ENCODE data around the gene RHOXF1. TPM values are rescaled to one million over a fixed set of nuclear protein-coding genes. Genes with fewer than 3 reads are reported as not detected.
"Not testable (repeated sequence)": the region's sequence is repeated elsewhere in the genome, so short reads cannot be mapped to it uniquely, and the experiment has no call there.

Gene RHOXF1
- total and polyA plus RNA-seq, 2 donors from 2014 or later = 0.79 to 0.97 TPM

DNA sequence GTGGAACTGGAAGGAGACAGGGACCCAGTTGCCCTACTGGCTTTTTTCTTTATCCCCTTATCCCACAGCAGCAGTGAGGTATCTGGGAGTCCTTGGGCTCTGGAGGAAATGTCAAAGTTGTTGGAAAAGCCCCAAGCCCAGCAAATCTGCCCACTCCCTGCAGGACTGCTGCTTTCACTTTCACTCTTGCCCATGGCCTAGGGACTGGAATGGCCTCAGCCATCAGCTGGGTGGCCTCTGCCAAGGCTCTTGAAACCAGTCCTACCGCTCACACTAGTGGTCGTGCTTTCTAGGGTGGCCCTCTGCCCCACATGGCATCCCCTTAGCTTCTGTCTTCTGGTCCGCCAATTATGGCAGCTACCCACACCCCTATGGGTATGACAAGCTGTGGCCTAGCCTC, 9.7 kb upstream of the RHOXF1 start:
- H3K4me1 ChIP-seq (ENCODE audit: control insufficient read depth in 2 of 3, insufficient read depth in 2 of 3, low read depth in 1 of 3, low read length in 3 of 3) = no peaks in the 10 kb centered on the region
- H3K36me3 ChIP-seq (ENCODE audit: control insufficient read depth in 2 of 3, insufficient read depth in 3 of 3, low read length in 3 of 3) = no peaks in the 10 kb centered on the region
- FAIRE-seq (no peak), DNase-seq (no peak)
- TF ChIP-seq CTCF (IDR thresholded peaks at IDR 0.05; ENCODE audit: borderline replicate concordance, extremely low read depth, insufficient read depth) = no peak
- no peaks in the 10 kb centered on the region for H3K9me3 ChIP-seq (ENCODE audit: control insufficient read depth in 2 of 3, insufficient read depth in 1 of 3, low read length in 3 of 3)
- H3K4me3 ChIP-seq (ENCODE audit: low read length in 3 of 3) = peak overlapping the region in 1 of 3 donors; percentile 28
- H3K27me3 ChIP-seq (ENCODE audit: control insufficient read depth, insufficient read depth, low read length) = no peaks in the 10 kb centered on the region
- intact Hi-C loops (cut with DNase I) = no loop called here
- H3K27ac ChIP-seq (ENCODE audit: low read depth in 2 of 2, low read length in 2 of 2) = no peak overlapping the region
- no peak overlapping the region for H3K9ac ChIP-seq (ENCODE audit: low read length in 3 of 3)

GRCh38 chrX:120120223-120120622, 4.5 kb upstream of the RHOXF1 start:
- Histone ChIP-seq H3K9me3 (ENCODE audit: control insufficient read depth in 2 of 3, insufficient read depth in 1 of 3, low read length in 3 of 3) (no peaks in the 10 kb centered on the region), H3K27ac (ENCODE audit: low read depth in 2 of 2, low read length in 2 of 2) (no peak overlapping the region), H3K36me3 (ENCODE audit: control insufficient read depth in 2 of 3, insufficient read depth in 3 of 3, low read length in 3 of 3) (no peaks in the 10 kb centered on the region), H3K27me3 (ENCODE audit: control insufficient read depth, insufficient read depth, low read length) (no peaks in the 10 kb centered on the region), H3K9ac (ENCODE audit: low read length in 3 of 3) (no peak overlapping the region), H3K4me3 (ENCODE audit: low read length in 3 of 3) (no peak overlapping the region), H3K4me1 (ENCODE audit: control insufficient read depth in 2 of 3, insufficient read depth in 2 of 3, low read depth in 1 of 3, low read length in 3 of 3) (no peaks in the 10 kb centered on the region)
- intact Hi-C loops (cut with DNase I) = no loop called here
- DNase-seq = no peak
- no peak for TF ChIP-seq CTCF (IDR thresholded peaks at IDR 0.05; ENCODE audit: borderline replicate concordance, extremely low read depth, insufficient read depth)
- FAIRE-seq = no peak

DNA sequence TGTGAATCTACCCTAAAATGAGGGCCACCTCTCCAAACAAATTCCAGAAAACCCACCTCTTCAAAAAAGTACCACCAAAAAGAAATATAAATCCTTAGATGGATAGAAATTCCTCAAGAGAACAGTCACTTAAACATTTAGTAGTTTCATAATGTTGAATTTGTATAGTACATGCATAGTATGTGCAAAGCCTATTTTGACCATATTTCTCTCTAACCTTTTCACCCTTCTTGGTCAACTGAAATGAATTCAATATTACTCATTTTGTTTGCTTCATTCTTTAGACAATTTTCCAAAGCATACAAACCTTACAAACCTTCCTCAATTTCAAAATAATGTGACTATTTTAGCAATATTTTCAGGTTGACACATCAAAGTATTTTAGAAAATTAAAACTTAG, 4.1 kb downstream of the RHOXF1 start:
- no peaks in the 10 kb centered on the region for H3K27me3 ChIP-seq (ENCODE audit: control insufficient read depth, insufficient read depth, low read length)
- H3K27ac ChIP-seq (ENCODE audit: low read depth in 2 of 2, low read length in 2 of 2) = no peak overlapping the region
- H3K4me3 ChIP-seq (ENCODE audit: low read length in 3 of 3) = no peak overlapping the region
- FAIRE-seq (no peak), DNase-seq (no peak)
- no peaks in the 10 kb centered on the region for H3K36me3 ChIP-seq (ENCODE audit: control insufficient read depth in 2 of 3, insufficient read depth in 3 of 3, low read length in 3 of 3)
- H3K9ac ChIP-seq (ENCODE audit: low read length in 3 of 3) = no peak overlapping the region
- intact Hi-C loops (cut with DNase I) = no loop called here
- H3K9me3 ChIP-seq (ENCODE audit: control insufficient read depth in 2 of 3, insufficient read depth in 1 of 3, low read length in 3 of 3) = no peaks in the 10 kb centered on the region
- no peak for TF ChIP-seq CTCF (IDR thresholded peaks at IDR 0.05; ENCODE audit: borderline replicate concordance, extremely low read depth, insufficient read depth)
- H3K4me1 ChIP-seq (ENCODE audit: control insufficient read depth in 2 of 3, insufficient read depth in 2 of 3, low read depth in 1 of 3, low read length in 3 of 3) = no peaks in the 10 kb centered on the region

GRCh38 chrX:120109378-120109777, 6.3 kb downstream of the RHOXF1 start:
- H3K27me3 ChIP-seq (ENCODE audit: control insufficient read depth, insufficient read depth, low read length) = no peaks in the 10 kb centered on the region
- no peaks in the 10 kb centered on the region for H3K9me3 ChIP-seq (ENCODE audit: control insufficient read depth in 2 of 3, insufficient read depth in 1 of 3, low read length in 3 of 3)
- DNase-seq (no peak), FAIRE-seq (no peak)
- H3K4me3 ChIP-seq (ENCODE audit: low read length in 3 of 3) = no peak overlapping the region
- TF ChIP-seq CTCF (IDR thresholded peaks at IDR 0.05; ENCODE audit: borderline replicate concordance, extremely low read depth, insufficient read depth) = no peak
- intact Hi-C loops (cut with DNase I) = no loop called here
- no peaks in the 10 kb centered on the region for H3K4me1 ChIP-seq (ENCODE audit: control insufficient read depth in 2 of 3, insufficient read depth in 2 of 3, low read depth in 1 of 3, low read length in 3 of 3)
- H3K36me3 ChIP-seq (ENCODE audit: control insufficient read depth in 2 of 3, insufficient read depth in 3 of 3, low read length in 3 of 3) = no peaks in the 10 kb centered on the region
- H3K9ac ChIP-seq (ENCODE audit: low read length in 3 of 3) = no peak overlapping the region
- H3K27ac ChIP-seq (ENCODE audit: low read depth in 2 of 2, low read length in 2 of 2) = no peak overlapping the region

GRCh38 chrX:120104707-120105106, 11.0 kb downstream of the RHOXF1 start:
- H3K27ac ChIP-seq (ENCODE audit: low read depth in 2 of 2, low read length in 2 of 2); FAIRE-seq; H3K9me3 ChIP-seq (ENCODE audit: control insufficient read depth in 2 of 3, insufficient read depth in 1 of 3, low read length in 3 of 3); H3K4me3 ChIP-seq (ENCODE audit: low read length in 3 of 3); H3K27me3 ChIP-seq (ENCODE audit: control insufficient read depth, insufficient read depth, low read length); H3K4me1 ChIP-seq (ENCODE audit: control insufficient read depth in 2 of 3, insufficient read depth in 2 of 3, low read depth in 1 of 3, low read length in 3 of 3); intact Hi-C loops (cut with DNase I); H3K36me3 ChIP-seq (ENCODE audit: control insufficient read depth in 2 of 3, insufficient read depth in 3 of 3, low read length in 3 of 3); DNase-seq; H3K9ac ChIP-seq (ENCODE audit: low read length in 3 of 3): not testable (repeated sequence)

- H3K9me3 ChIP-seq (ENCODE audit: control insufficient read depth in 2 of 3, insufficient read depth in 1 of 3, low read length in 3 of 3); H3K4me1 ChIP-seq (ENCODE audit: control insufficient read depth in 2 of 3, insufficient read depth in 2 of 3, low read depth in 1 of 3, low read length in 3 of 3); H3K9ac ChIP-seq (ENCODE audit: low read length in 3 of 3); H3K36me3 ChIP-seq (ENCODE audit: control insufficient read depth in 2 of 3, insufficient read depth in 3 of 3, low read length in 3 of 3); H3K4me3 ChIP-seq (ENCODE audit: low read length in 3 of 3); FAIRE-seq; DNase-seq; intact Hi-C loops (cut with DNase I); H3K27me3 ChIP-seq (ENCODE audit: control insufficient read depth, insufficient read depth, low read length); H3K27ac ChIP-seq (ENCODE audit: low read depth in 2 of 2, low read length in 2 of 2): not testable (repeated sequence)
Measured at GRCh38 chrX:120101057-120101456, 14.7 kb downstream of the RHOXF1 start.
